Measurements from ENCODE around the gene ERN2. TPM values are rescaled to one million over a fixed set of nuclear protein-coding genes. Genes with fewer than 3 reads are reported as not detected.

Gene ERN2
- total RNA-seq, 4 donors from 2014 or later: not detected

GRCh38 chr16:23679274-23679985 is 33.6 kb downstream of the ERN2 start:
- TF ChIP-seq CTCF (IDR thresholded peaks at IDR 0.05; ENCODE audit: low read depth): no peak

DNA sequence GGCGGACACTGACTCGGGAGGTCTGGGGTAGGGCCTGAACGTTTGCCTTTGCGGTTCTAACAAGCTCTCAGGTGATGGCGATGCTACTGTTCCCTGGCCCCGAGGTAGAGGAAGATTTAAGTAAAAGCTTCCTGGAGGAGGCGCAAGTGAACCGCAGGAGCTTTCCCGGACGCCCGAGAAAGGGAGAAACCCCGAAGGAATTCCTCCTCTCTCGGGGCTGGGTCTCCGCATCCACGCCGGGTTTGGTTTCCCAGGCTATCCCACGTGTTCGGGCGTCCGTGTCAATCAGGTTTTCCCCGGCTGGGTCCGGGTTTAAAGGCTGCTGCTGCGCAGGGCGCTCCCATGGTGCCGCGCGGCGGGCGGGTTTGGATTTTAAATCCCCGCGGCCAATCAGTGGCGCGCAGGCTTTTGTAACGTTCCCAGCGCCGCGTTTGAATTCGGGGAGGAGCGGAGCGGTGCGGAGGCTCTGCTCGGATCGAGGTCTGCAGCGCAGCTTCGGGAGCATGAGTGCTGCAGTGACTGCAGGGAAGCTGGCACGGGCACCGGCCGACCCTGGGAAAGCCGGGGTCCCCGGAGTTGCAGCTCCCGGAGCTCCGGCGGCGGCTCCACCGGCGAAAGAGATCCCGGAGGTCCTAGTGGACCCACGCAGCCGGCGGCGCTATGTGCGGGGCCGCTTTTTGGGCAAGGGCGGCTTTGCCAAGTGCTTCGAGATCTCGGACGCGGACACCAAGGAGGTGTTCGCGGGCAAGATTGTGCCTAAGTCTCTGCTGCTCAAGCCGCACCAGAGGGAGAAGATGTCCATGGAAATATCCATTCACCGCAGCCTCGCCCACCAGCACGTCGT is 34.4 kb downstream of the ERN2 start, which contains the start of gene PLK1:
PLK1 (plus strand) TSS at position 460 of the 844 bp plus-strand sequence; CDS start at position 504, 44 bp downstream.
- TF ChIP-seq CTCF (IDR thresholded peaks at IDR 0.05; ENCODE audit: low read depth): no peak

- TF ChIP-seq CTCF (IDR thresholded peaks at IDR 0.05; ENCODE audit: low read depth): no peak
Measured at GRCh38 chr16:23676924-23677480, 36.0 kb downstream of the ERN2 start.

- TF ChIP-seq CTCF (IDR thresholded peaks at IDR 0.05; ENCODE audit: low read depth): no peak
Measured at GRCh38 chr16:23673971-23674614, 38.9 kb downstream of the ERN2 start.

DNA sequence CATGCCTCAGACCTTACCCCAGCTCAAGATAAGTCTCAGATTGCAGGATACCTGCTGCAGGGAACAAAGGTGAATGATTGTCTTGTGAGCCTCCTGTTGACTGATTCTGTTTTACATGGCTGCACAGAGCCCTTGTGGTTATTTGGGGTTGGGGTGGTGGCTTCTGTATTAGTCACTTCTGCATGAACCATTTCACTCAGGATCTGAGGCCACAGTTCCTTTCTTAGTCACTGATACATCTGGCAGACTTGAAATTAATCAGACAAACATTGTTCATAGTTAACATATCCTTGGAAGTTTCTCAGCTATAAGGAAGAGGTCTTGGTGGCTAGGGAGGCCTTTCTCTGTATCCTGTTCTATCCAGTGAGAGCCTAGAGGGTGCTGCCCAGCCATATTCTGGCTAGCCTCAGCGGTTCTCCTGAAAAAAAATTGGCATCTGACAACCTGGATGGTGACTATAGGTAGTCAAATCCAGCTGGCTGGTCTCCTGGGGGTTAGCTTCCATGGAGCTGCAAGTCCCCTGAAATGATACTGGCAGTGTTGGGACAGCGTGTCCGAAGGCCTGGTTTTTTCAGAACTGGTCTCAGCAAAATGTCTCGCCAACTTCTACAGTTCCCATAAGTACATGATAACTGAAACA is 42.8 kb downstream of the ERN2 start:
- TF ChIP-seq CTCF (IDR thresholded peaks at IDR 0.05; ENCODE audit: low read depth): no peak

GRCh38 chr16:23668873-23669272 is 44.1 kb downstream of the ERN2 start:
- no peak for TF ChIP-seq CTCF (IDR thresholded peaks at IDR 0.05; ENCODE audit: low read depth)

All from subcutaneous adipose tissue (tissue), 4 donors.